Measurements from ENCODE around the gene DAZ2.
"Not testable (repeated sequence)": the region's sequence is repeated elsewhere in the genome, so short reads cannot be mapped to it uniquely, and the experiment has no call there.

Gene DAZ2, protein sequence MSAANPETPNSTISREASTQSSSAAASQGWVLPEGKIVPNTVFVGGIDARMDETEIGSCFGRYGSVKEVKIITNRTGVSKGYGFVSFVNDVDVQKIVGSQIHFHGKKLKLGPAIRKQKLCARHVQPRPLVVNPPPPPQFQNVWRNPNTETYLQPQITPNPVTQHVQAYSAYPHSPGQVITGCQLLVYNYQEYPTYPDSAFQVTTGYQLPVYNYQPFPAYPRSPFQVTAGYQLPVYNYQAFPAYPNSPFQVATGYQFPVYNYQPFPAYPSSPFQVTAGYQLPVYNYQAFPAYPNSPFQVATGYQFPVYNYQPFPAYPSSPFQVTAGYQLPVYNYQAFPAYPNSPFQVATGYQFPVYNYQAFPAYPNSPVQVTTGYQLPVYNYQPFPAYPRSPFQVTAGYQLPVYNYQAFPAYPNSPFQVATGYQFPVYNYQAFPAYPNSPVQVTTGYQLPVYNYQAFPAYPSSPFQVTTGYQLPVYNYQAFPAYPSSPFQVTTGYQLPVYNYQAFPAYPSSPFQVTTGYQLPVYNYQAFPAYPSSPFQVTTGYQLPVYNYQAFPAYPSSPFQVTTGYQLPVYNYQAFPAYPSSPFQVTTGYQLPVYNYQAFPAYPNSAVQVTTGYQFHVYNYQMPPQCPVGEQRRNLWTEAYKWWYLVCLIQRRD

DNA sequence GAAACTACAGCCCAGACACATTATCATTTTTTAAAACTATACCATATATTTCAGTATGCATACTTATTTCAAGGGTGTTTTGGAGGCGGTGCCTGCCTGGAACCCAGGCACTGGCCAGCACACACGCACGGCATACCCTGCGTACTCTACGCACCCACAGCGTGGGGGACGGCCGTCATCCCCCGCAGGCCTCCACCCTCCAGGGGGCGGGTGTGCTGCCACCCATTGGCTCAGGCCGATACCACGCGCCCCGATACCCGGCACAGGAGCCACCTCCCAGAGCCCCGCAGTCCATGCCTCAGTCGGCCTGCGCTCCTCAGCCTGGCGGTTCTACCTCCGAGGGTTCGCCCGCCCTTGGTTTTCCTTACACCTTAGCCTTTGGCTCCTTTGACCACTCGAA, at the start of gene DAZ2:
DAZ2 (plus strand) TSS at position 301 of the 400 bp plus-strand sequence. CDS start 208 bp downstream, outside the sequence.
- DNase-seq: not testable (repeated sequence)

DNA sequence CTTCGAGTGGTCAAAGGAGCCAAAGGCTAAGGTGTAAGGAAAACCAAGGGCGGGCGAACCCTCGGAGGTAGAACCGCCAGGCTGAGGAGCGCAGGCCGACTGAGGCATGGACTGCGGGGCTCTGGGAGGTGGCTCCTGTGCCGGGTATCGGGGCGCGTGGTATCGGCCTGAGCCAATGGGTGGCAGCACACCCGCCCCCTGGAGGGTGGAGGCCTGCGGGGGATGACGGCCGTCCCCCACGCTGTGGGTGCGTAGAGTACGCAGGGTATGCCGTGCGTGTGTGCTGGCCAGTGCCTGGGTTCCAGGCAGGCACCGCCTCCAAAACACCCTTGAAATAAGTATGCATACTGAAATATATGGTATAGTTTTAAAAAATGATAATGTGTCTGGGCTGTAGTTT, 20.4 kb upstream of the DAZ2 start, which contains the start of gene DAZ1:
DAZ1 (minus strand) TSS at position 101 of the 400 bp plus-strand sequence. CDS start 208 bp downstream, outside the sequence.
- not testable (repeated sequence) for DNase-seq

DNA sequence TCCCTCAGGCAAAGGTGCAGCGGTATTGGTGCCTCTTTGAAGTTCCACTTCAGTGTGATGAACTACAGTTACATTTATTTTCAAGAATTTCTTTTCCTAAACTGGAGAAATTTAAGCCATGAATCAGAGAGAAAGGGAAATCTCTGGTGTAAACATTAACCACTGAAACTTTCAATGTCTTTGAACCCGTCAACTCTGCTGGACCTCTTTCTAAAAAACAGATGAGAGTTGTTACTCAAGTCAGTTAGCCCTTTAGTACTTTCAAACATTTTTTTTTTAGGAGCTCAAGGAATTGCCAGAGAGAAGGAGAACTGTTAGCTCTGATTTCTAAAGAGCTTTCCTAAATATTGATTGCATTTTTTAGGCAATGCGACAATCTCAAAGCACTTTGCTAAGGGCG, 11.9 kb upstream of the DAZ2 start:
- DNase-seq: not testable (repeated sequence)

DNA sequence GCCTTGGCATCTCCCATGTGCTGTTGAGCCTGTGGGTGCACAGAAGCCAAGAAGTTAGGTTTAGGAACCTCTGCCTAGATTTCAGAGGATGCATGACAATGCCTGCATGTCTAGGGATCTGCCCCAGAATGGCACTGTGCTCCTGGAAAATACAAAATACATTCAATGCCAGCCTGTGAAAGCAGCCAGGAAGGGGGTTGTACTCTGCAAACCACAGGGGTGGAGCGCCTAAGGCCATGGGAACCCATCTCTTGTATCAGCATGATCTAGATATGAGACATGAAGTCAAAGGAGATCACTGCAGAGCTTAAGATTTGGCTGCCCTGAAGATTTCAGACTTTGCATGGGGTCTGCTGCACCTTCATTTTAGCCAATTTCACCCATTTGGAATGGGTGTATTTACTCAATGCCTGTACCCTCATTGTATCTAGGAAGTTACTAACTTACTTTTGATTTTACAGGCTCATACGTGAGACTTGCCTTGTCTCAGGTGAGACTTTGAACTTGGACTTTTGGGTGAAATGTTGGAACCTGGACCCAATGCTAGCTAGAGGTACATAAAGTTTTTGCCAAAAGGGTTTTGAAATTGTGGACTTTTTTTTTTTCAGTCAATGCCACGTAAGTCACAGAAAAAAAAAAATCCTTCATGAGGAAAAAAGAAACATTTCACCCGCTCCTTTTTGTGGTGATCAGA, 9.4 kb upstream of the DAZ2 start:
- not testable (repeated sequence) for DNase-seq

DNA sequence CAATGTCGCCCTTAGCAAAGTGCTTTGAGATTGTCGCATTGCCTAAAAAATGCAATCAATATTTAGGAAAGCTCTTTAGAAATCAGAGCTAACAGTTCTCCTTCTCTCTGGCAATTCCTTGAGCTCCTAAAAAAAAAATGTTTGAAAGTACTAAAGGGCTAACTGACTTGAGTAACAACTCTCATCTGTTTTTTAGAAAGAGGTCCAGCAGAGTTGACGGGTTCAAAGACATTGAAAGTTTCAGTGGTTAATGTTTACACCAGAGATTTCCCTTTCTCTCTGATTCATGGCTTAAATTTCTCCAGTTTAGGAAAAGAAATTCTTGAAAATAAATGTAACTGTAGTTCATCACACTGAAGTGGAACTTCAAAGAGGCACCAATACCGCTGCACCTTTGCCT, 8.7 kb upstream of the DAZ2 start:
- DNase-seq: not testable (repeated sequence)
